H9 (cell line): ENCODE data around the gene LRRC74B. TPM values are rescaled to one million over a fixed set of nuclear protein-coding genes. Genes with fewer than 3 reads are reported as not detected.

Experiments used
- DNase-seq: peaks from one replicate; pipeline ENCODE4 v3.0.0-alpha.2; 2017
- H2AFZ ChIP-seq: one replicate; pipeline ENCODE4 v1.6.1; 2013; ENCODE audit warnings: mild to moderate bottlenecking, low read length, control low read depth, moderate library complexity
- H2AK5ac ChIP-seq: 2 replicates; pipeline ENCODE4 v1.6.1; 2013; ENCODE audit warnings: low read length, control low read depth, mixed read lengths; ENCODE audit not compliant: insufficient read length
- H2BK120ac ChIP-seq: one replicate; pipeline ENCODE4 v1.6.1; 2013; ENCODE audit warnings: low read depth, mild to moderate bottlenecking, low read length, control low read depth, inconsistent platforms; ENCODE audit not compliant: poor library complexity, severe bottlenecking
- H2BK12ac ChIP-seq: 2 replicates; pipeline ENCODE4 v1.6.1; 2013; ENCODE audit warnings: low read length, control low read depth, mixed read lengths, low read depth; ENCODE audit not compliant: insufficient read length
- H2BK15ac ChIP-seq: 2 replicates; pipeline ENCODE4 v1.6.1; 2013; ENCODE audit warnings: low read depth, low read length, control low read depth
- H2BK20ac ChIP-seq: one replicate; pipeline ENCODE4 v1.6.1; 2013; ENCODE audit warnings: low read depth, mild to moderate bottlenecking, low read length, control low read depth, inconsistent platforms; ENCODE audit not compliant: poor library complexity, severe bottlenecking
- H2BK5ac ChIP-seq: 2 replicates; pipeline ENCODE4 v1.6.1; 2013; ENCODE audit warnings: low read length, control low read depth, mixed read lengths; ENCODE audit not compliant: insufficient read length
- H3K14ac ChIP-seq: 2 replicates; pipeline ENCODE4 v1.6.1; 2013; ENCODE audit warnings: low read length, control low read depth; ENCODE audit not compliant: insufficient read depth
- H3K18ac ChIP-seq: 2 replicates; pipeline ENCODE4 v1.6.1; 2013; ENCODE audit warnings: low read depth, mild to moderate bottlenecking, mixed read lengths, low read length, control low read depth; ENCODE audit not compliant: insufficient read length
- H3K23ac ChIP-seq: 2 replicates; pipeline ENCODE4 v1.6.1; 2013; ENCODE audit warnings: low read length, control low read depth, mixed read lengths, low read depth; ENCODE audit not compliant: insufficient read length
- H3K23me2 ChIP-seq: 2 replicates; pipeline ENCODE4 v1.6.1; 2013; ENCODE audit warnings: low read depth, mild to moderate bottlenecking, mixed read lengths, low read length, control low read depth; ENCODE audit not compliant: insufficient read length, poor library complexity, severe bottlenecking
- H3K27ac ChIP-seq: 2 replicates; pipeline ENCODE4 v1.5.1; 2013; ENCODE audit warnings: low read length, control low read depth, mixed read lengths, low read depth; ENCODE audit not compliant: insufficient read length
- H3K27me3 ChIP-seq: 2 replicates; pipeline ENCODE4 v1.6.1; 2013; ENCODE audit warnings: low read length, control low read depth, inconsistent platforms; ENCODE audit not compliant: insufficient read depth
- H3K4ac ChIP-seq: 2 replicates; pipeline ENCODE4 v1.6.1; 2013; ENCODE audit warnings: low read depth, mild to moderate bottlenecking, control low read depth, inconsistent platforms, low read length, moderate library complexity
- H3K4me1 ChIP-seq: 2 replicates; pipeline ENCODE4 v1.6.1; 2013; ENCODE audit warnings: low read length, control low read depth, inconsistent platforms; ENCODE audit not compliant: insufficient read depth
- H3K4me2 ChIP-seq: 2 replicates; pipeline ENCODE4 v1.6.1; 2013; ENCODE audit warnings: low read length, control low read depth, mixed read lengths; ENCODE audit not compliant: insufficient read length, insufficient read depth
- H3K56ac ChIP-seq: 2 replicates; pipeline ENCODE4 v1.6.1; 2013; ENCODE audit warnings: low read depth, mild to moderate bottlenecking, mixed read lengths, low read length, control low read depth; ENCODE audit not compliant: insufficient read length
- H3K79me1 ChIP-seq: 2 replicates; pipeline ENCODE4 v1.6.1; 2013; ENCODE audit warnings: low read depth, mild to moderate bottlenecking, moderate library complexity, low read length, control low read depth, inconsistent platforms; ENCODE audit not compliant: insufficient read depth, poor library complexity, severe bottlenecking
- H3K79me2 ChIP-seq: 2 replicates; pipeline ENCODE4 v1.6.1; 2013; ENCODE audit warnings: low read length, control low read depth, inconsistent platforms; ENCODE audit not compliant: insufficient read depth
- H3K9ac ChIP-seq: 2 replicates; pipeline ENCODE4 v1.6.1; 2013; ENCODE audit warnings: low read length, control low read depth, mixed read lengths; ENCODE audit not compliant: insufficient read length; ENCODE audit errors: extremely low read depth
- H3K9me3 ChIP-seq: one replicate; pipeline ENCODE4 v1.6.1; 2013; ENCODE audit warnings: low read depth, low read length, inconsistent platforms; ENCODE audit not compliant: control insufficient read depth
- H3T11ph ChIP-seq: one replicate; pipeline ENCODE4 v1.6.1; 2013; ENCODE audit warnings: mild to moderate bottlenecking, low read length, control low read depth, inconsistent platforms
- H4K20me1 ChIP-seq: one replicate; pipeline ENCODE4 v1.6.1; 2013; ENCODE audit not compliant: control insufficient read depth, insufficient read length, insufficient read depth
- H4K5ac ChIP-seq: 2 replicates; pipeline ENCODE4 v1.6.1; 2013; ENCODE audit warnings: low read depth, mild to moderate bottlenecking, mixed read lengths, low read length, control low read depth; ENCODE audit not compliant: insufficient read length
- H4K8ac ChIP-seq: replicated peaks from 2 replicates; pipeline ENCODE4 v1.6.1; 2013; ENCODE audit warnings: low read length, control low read depth, mixed read lengths, low read depth; ENCODE audit not compliant: insufficient read length
- H4K91ac ChIP-seq: 2 replicates; pipeline ENCODE4 v1.6.1; 2013; ENCODE audit warnings: low read depth, mild to moderate bottlenecking, moderate library complexity, mixed read lengths, low read length, control low read depth; ENCODE audit not compliant: insufficient read length
- H3K27ac Mint-ChIP-seq, 3 experiments: 2 replicates in 2 of 3; 3 replicates in 1 of 3; pipeline ENCODE4 v1.8.0; 2020 to 2021; ENCODE audit warnings: mixed read lengths in 3 of 3, mild to moderate bottlenecking in 1 of 3, moderate library complexity in 1 of 3
- H3K27me3 Mint-ChIP-seq: 2 replicates; pipeline ENCODE4 v1.8.0; 2021; ENCODE audit warnings: low read depth, mild to moderate bottlenecking, moderate library complexity, mixed read lengths
- H3K36me3 Mint-ChIP-seq, 3 experiments: 2 replicates in 2 of 3; 3 replicates in 1 of 3; pipeline ENCODE4 v1.8.0; 2020 to 2021; ENCODE audit warnings: low read depth in 3 of 3, mixed read lengths in 3 of 3; ENCODE audit not compliant: insufficient read depth in 1 of 3
- H3K4me1 Mint-ChIP-seq, 2 experiments: 2 replicates each; pipeline ENCODE4 v1.8.0; 2020; ENCODE audit warnings: mixed read lengths in 2 of 2
- H3K4me3 Mint-ChIP-seq, 2 experiments: 2 replicates in 1 of 2; 3 replicates in 1 of 2; pipeline ENCODE4 v1.8.0; 2020 to 2021; ENCODE audit warnings: mild to moderate bottlenecking in 2 of 2, mixed read lengths in 2 of 2, moderate library complexity in 1 of 2
- H3K9me3 Mint-ChIP-seq, 2 experiments: 2 replicates in 1 of 2; 3 replicates in 1 of 2; pipeline ENCODE4 v1.8.0; 2020; ENCODE audit warnings: mild to moderate bottlenecking in 2 of 2, mixed read lengths in 2 of 2, moderate library complexity in 1 of 2
- WGBS: extraction: QIAGEN DNeasy Blood & Tissue Kit; methylation state at CpG from one replicate; pipeline ENCODE4 v1.1.7; 2013; ENCODE audit warnings: missing lambda C conversion rate, low lambda C conversion rate, mixed read lengths; ENCODE audit not compliant: insufficient read length; ENCODE audit errors: extremely low coverage; 5-methylcytosine and 5-hydroxymethylcytosine counted together
- total RNA-seq: library from RNA; stranded (reverse); gene quantifications from 2 replicates; pipeline ENCODE4 v1.2.1, GENCODE V29; 2021
- TF ChIP-seq, protein P1 (sequence below): fragments of 200-600 bp; sonication (generic); conservative IDR thresholded peaks from 3 replicates; pipeline ENCODE4 v1.8.0; 2021; ENCODE audit warnings: antibody characterized with exemption, mild to moderate bottlenecking

Gene LRRC74B
- total RNA-seq, 1 experiment from 2014 or later, result not detected

GRCh38 chr22:21018314-21018713 is 27.4 kb upstream of the LRRC74B start:
- no peak overlapping the region for H3K23ac ChIP-seq
- no peak overlapping the region for H3K4ac ChIP-seq
- DNase-seq, result no peak
- no CpG with 5 or more reads among the region's 4 CpGs for WGBS
- H2BK20ac ChIP-seq, result no peak overlapping the region
- H3K9me3 ChIP-seq, result no peaks in the 10 kb centered on the region
- H3K4me1 Mint-ChIP-seq, result peaks cover 10 to 20% of the 10 kb centered on the region in 2 experiments
- no peak overlapping the region for H3K18ac ChIP-seq
- H3K27me3 ChIP-seq, result no peaks in the 10 kb centered on the region
- H2BK15ac ChIP-seq, result no peak overlapping the region
- H3K79me2 ChIP-seq, result no peaks in the 10 kb centered on the region
- H3K4me1 ChIP-seq, result no peaks in the 10 kb centered on the region; the same call in 1 of the 2 replicates
- no peak overlapping the region for H4K5ac ChIP-seq
- H2BK12ac ChIP-seq, result no peak overlapping the region
- H3K14ac ChIP-seq, result no peak overlapping the region
- H3K9ac ChIP-seq, result no peak overlapping the region
- H2AFZ ChIP-seq, result no peak overlapping the region
- no peak overlapping the region for H2AK5ac ChIP-seq
- no peak overlapping the region for H3K27ac ChIP-seq
- H3K4me3 Mint-ChIP-seq, result no peak overlapping the region
- no peak overlapping the region for H2BK120ac ChIP-seq
- no peak overlapping the region for H2BK5ac ChIP-seq
- H3K23me2 ChIP-seq, result peaks cover 7% of the 10 kb centered on the region
- H4K91ac ChIP-seq, result no peak overlapping the region
- no peak overlapping the region for H3T11ph ChIP-seq
- no peak overlapping the region for H4K8ac ChIP-seq
- TF ChIP-seq, protein P1, sequence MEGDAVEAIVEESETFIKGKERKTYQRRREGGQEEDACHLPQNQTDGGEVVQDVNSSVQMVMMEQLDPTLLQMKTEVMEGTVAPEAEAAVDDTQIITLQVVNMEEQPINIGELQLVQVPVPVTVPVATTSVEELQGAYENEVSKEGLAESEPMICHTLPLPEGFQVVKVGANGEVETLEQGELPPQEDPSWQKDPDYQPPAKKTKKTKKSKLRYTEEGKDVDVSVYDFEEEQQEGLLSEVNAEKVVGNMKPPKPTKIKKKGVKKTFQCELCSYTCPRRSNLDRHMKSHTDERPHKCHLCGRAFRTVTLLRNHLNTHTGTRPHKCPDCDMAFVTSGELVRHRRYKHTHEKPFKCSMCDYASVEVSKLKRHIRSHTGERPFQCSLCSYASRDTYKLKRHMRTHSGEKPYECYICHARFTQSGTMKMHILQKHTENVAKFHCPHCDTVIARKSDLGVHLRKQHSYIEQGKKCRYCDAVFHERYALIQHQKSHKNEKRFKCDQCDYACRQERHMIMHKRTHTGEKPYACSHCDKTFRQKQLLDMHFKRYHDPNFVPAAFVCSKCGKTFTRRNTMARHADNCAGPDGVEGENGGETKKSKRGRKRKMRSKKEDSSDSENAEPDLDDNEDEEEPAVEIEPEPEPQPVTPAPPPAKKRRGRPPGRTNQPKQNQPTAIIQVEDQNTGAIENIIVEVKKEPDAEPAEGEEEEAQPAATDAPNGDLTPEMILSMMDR, result no peak
- no peaks in the 10 kb centered on the region for H3K36me3 Mint-ChIP-seq
- no peak overlapping the region for H3K4me2 ChIP-seq
- H3K9me3 Mint-ChIP-seq, result peaks cover 6 to 8% of the 10 kb centered on the region in 2 experiments; a peak in 4 of 5 replicates
- H3K56ac ChIP-seq, result no peak overlapping the region
- no peaks in the 10 kb centered on the region for H3K79me1 ChIP-seq
- H3K27ac Mint-ChIP-seq, result no peak overlapping the region
- peaks cover 39% of the 10 kb centered on the region for H3K27me3 Mint-ChIP-seq
- H4K20me1 ChIP-seq, result no peaks in the 10 kb centered on the region
